IMR-90 (cell line): ENCODE measurements around the gene SSNA1. TPM values are rescaled to one million over a fixed set of nuclear protein-coding genes. Genes with fewer than 3 reads are reported as not detected.

Experiments
- ATAC-seq: fragments of 200-7000 bp; cut with Tn5 transposase; 2 replicates; pipeline ENCODE4 v1.9.1; 2020; ENCODE audit warnings: low read depth, mild to moderate bottlenecking, moderate library complexity
- BruUV-seq: library from RNA; stranded (reverse); fragments of 400-500 nt; replicated peaks from 2 replicates; lab custom pipeline; 2021; lab: Mats Ljungman, UMichigan
- CTCF ChIA-PET: fragments of 300-600 bp; formaldehyde crosslinking; extraction: SDS; loops from one replicate; lab custom pipeline; 2021; ENCODE audit warnings: antibody characterized with exemption; lab: Yijun Ruan, JAX
- POLR2A ChIA-PET: fragments of 300-600 bp; sonication (Branson Sonifier 250); formaldehyde crosslinking; loops from one replicate; lab custom pipeline; 2022; ENCODE audit warnings: antibody characterized with exemption; ENCODE audit not compliant: unreplicated experiment; lab: Charles Lee
- DNase-seq: peaks from one replicate; pipeline ENCODE4 v3.0.0; 2013
- H2AFZ ChIP-seq: replicated peaks from 2 replicates; pipeline ENCODE3; 2013; ENCODE audit warnings: low read length, mild to moderate bottlenecking; ENCODE audit not compliant: poor library complexity
- H2AK5ac ChIP-seq: 2 replicates; pipeline ENCODE4 v1.6.1; 2013; ENCODE audit warnings: low read depth, low read length, inconsistent platforms
- H2AK9ac ChIP-seq: replicated peaks from 2 replicates; pipeline ENCODE3; 2013; ENCODE audit warnings: mild to moderate bottlenecking, low read depth, low read length, moderate library complexity; ENCODE audit not compliant: poor library complexity
- H2BK120ac ChIP-seq: 2 replicates; pipeline ENCODE4 v1.6.1; 2013; ENCODE audit warnings: low read depth, low read length, inconsistent platforms
- H2BK15ac ChIP-seq: 3 replicates; pipeline ENCODE4 v1.6.1; 2013; ENCODE audit warnings: low read depth, low read length, inconsistent platforms
- H2BK20ac ChIP-seq: 2 replicates; pipeline ENCODE4 v1.6.1; 2013; ENCODE audit warnings: low read depth, mild to moderate bottlenecking, inconsistent platforms, low read length, moderate library complexity
- H2BK5ac ChIP-seq: 2 replicates; pipeline ENCODE4 v1.6.1; 2013; ENCODE audit warnings: mild to moderate bottlenecking, low read depth, low read length, inconsistent platforms; ENCODE audit not compliant: poor library complexity, severe bottlenecking
- H3K14ac ChIP-seq: replicated peaks from 2 replicates; pipeline ENCODE4 v1.6.1; 2013; ENCODE audit warnings: low read depth, low read length, inconsistent platforms
- H3K18ac ChIP-seq: 2 replicates; pipeline ENCODE4 v1.6.1; 2013; ENCODE audit warnings: low read depth, low read length, control low read depth
- H3K23ac ChIP-seq: 2 replicates; pipeline ENCODE4 v1.6.1; 2013; ENCODE audit warnings: low read depth, low read length, inconsistent platforms
- H3K27ac ChIP-seq: 2 replicates; pipeline ENCODE4 v1.5.1; 2013; ENCODE audit warnings: mild to moderate bottlenecking, control low read depth, low read length; ENCODE audit not compliant: insufficient read depth
- H3K27me3 ChIP-seq: 2 replicates; pipeline ENCODE4 v1.6.1; 2013; ENCODE audit warnings: low read length; ENCODE audit not compliant: control insufficient read depth, insufficient read depth
- H3K36me3 ChIP-seq: 2 replicates; pipeline ENCODE4 v1.6.1; 2013; ENCODE audit warnings: low read length, mixed read lengths; ENCODE audit not compliant: control insufficient read depth, insufficient read depth
- H3K4ac ChIP-seq: 2 replicates; pipeline ENCODE4 v1.6.1; 2013; ENCODE audit warnings: low read depth, low read length, inconsistent platforms
- H3K4me1 ChIP-seq: 2 replicates; pipeline ENCODE4 v1.6.1; 2013; ENCODE audit warnings: low read length, mixed read lengths; ENCODE audit not compliant: control insufficient read depth, insufficient read depth
- H3K4me2 ChIP-seq: 2 replicates; pipeline ENCODE4 v1.6.1; 2013; ENCODE audit warnings: low read depth, mild to moderate bottlenecking, control low read depth, low read length, moderate library complexity
- H3K4me3 ChIP-seq: 2 replicates; pipeline ENCODE4 v1.5.1; 2013; ENCODE audit warnings: low read depth, mild to moderate bottlenecking, control low read depth, low read length, moderate library complexity; ENCODE audit not compliant: insufficient read depth
- H3K56ac ChIP-seq: 2 replicates; pipeline ENCODE4 v1.6.1; 2013; ENCODE audit warnings: low read length, inconsistent platforms; ENCODE audit not compliant: insufficient read depth; ENCODE audit errors: extremely low read depth
- H3K79me1 ChIP-seq, 2 experiments: 2 replicates each; pipeline ENCODE4 v1.6.1; 2013; ENCODE audit warnings: low read length in 2 of 2, inconsistent platforms in 1 of 2, low read depth in 1 of 2
- H3K9ac ChIP-seq: 2 replicates; pipeline ENCODE4 v1.6.1; 2013; ENCODE audit warnings: low read depth, low read length, control low read depth
- H3K9me1 ChIP-seq: 2 replicates; pipeline ENCODE4 v1.6.1; 2013; ENCODE audit warnings: low read length, inconsistent platforms; ENCODE audit not compliant: insufficient read depth
- H3K9me3 ChIP-seq: 2 replicates; pipeline ENCODE4 v1.6.1; 2013; ENCODE audit warnings: low read length; ENCODE audit not compliant: control insufficient read depth, insufficient read depth
- H4K20me1 ChIP-seq: 2 replicates; pipeline ENCODE4 v1.6.1; 2013; ENCODE audit warnings: low read length, inconsistent platforms; ENCODE audit not compliant: insufficient read depth
- H4K5ac ChIP-seq: 2 replicates; pipeline ENCODE4 v1.6.1; 2013; ENCODE audit warnings: mild to moderate bottlenecking, low read depth, low read length, control low read depth
- H4K8ac ChIP-seq, 2 experiments: 2 replicates each; pipeline ENCODE4 v1.6.1; 2013; ENCODE audit warnings: low read depth in 2 of 2, low read length in 2 of 2, control low read depth in 1 of 2, inconsistent platforms in 1 of 2
- H4K91ac ChIP-seq: 2 replicates; pipeline ENCODE4 v1.6.1; 2013; ENCODE audit warnings: low read depth, low read length, inconsistent platforms; ENCODE audit not compliant: insufficient read depth
- BHLHE40 ChIP-seq: fragments of 150-350 bp; IDR thresholded peaks from 2 replicates; pipeline ENCODE4 v1.6.1; 2016; ENCODE audit warnings: mild to moderate bottlenecking, low read depth, low read length
- CEBPB ChIP-seq: IDR thresholded peaks from 2 replicates; pipeline ENCODE4 v1.6.1; 2012; ENCODE audit warnings: low read depth, low read length, improper control_type of control experiment
- FOS ChIP-seq: fragments of 150-350 bp; IDR thresholded peaks from 2 replicates; pipeline ENCODE4 v1.6.1; 2016; ENCODE audit warnings: low read depth, low read length
- NFE2L2 ChIP-seq: fragments of 150-350 bp; IDR thresholded peaks from 2 replicates; pipeline ENCODE4 v1.6.1; 2016; ENCODE audit warnings: low read depth, mild to moderate bottlenecking, low read length
- SMC3 ChIP-seq: fragments of 150-350 bp; IDR thresholded peaks from 2 replicates; pipeline ENCODE4 v1.6.1; 2016; ENCODE audit warnings: low read depth, mild to moderate bottlenecking, antibody characterized with exemption, low read length, moderate library complexity
- WGBS, 2 experiments: methylation state at CpG; one replicate each; pipeline versions ENCODE4 v1.1.5 to v1.1.7; 2013; ENCODE audit warnings: missing lambda C conversion rate in 2 of 2; ENCODE audit not compliant: insufficient read length in 1 of 2; ENCODE audit errors: extremely low coverage in 2 of 2; 5-methylcytosine and 5-hydroxymethylcytosine counted together
- dilution Hi-C: fragments of 300-500 bp; cut with HindIII; formaldehyde crosslinking; loops from one replicate; pipeline ENCODE4 v1.14.3; 2018; ENCODE audit warnings: low sequenced_read_pairs; ENCODE audit not compliant: unreplicated experiment
- in situ Hi-C: fragments of 300-500 bp; cut with MboI; formaldehyde crosslinking; loops from 3 replicates; pipeline ENCODE4 v1.14.3; 2019; ENCODE audit warnings: low sequenced_read_pairs, inconsistent platforms, mixed read lengths
- intact Hi-C: fragments of 100-400 bp; cut with micrococcal nuclease; formaldehyde crosslinking; loops from 2 replicates; pipeline ENCODE4 v1.10.0; 2022
- polyA plus RNA-seq, 3 experiments: library from polyadenylated mRNA; depleted of rRNA; stranded (reverse); fragments of >200 nt; gene quantifications; 2 replicates each; pipeline ENCODE4 v1.2.3, GENCODE V29; 2012; ENCODE audit warnings: low replicate concordance in 1 of 3
- total RNA-seq: library from RNA; depleted of rRNA; stranded (reverse); fragments of >200 nt; gene quantifications from 2 replicates; pipeline ENCODE4 v1.2.3, GENCODE V29; 2012

SSNA1 gene
- total and polyA plus RNA-seq, 2 of the 4 experiments (the other 2 are of a cell fraction): 55.7 to 86.7 TPM

DNA sequence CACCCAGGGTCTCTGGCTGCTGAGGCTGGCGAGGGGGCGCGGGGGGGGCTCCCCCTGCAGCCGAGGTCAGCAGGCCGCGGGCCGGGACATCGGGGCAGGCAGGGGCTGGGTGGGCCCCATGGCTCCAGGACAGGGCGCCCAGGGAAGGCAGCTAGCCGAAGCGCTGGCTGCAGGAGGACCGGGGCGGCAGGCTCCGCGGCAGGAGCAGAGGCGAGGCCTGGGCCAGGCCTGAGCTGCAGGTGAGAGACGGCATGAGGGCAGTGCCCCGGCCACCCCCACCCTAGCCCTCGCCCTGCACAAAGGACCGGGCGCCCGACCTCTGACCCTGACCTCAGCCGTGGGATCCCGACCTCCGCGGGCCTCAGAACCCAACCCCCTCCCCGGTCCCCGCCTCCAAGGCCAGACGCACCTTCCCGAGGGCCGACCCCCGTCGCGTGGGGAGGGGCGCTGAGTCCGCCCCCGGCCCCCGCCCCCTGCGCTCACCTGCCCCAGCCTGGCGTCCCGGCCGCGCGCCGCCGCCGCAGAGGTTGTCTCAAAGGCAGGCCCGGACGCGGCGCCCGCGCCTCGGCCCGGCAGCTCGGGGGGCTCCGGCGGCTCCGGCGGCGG lies 33.1 kb downstream of the SSNA1 start:
- ATAC-seq: no peak
- no peak overlapping the region for H3K14ac ChIP-seq
- no peak for DNase-seq
- 9% methylated on average over 18 of the region's 61 CpGs; no CpG with 5 or more reads in 1 of the 2 experiments for WGBS, 2 experiments
- H2AFZ ChIP-seq: peak overlapping the region; percentile 90
- H2BK5ac ChIP-seq: no peak overlapping the region
- no peak overlapping the region for H3K56ac ChIP-seq
- BruUV-seq: no TSS peak
- no peaks in the 10 kb centered on the region for H3K27me3 ChIP-seq
- no peak overlapping the region for H4K5ac ChIP-seq
- H3K79me1 ChIP-seq: peaks cover 0 to 4% of the 10 kb centered on the region in 2 experiments; a peak in 1 of 4 replicates
- no peak overlapping the region for H3K4ac ChIP-seq
- no peak overlapping the region for H2BK120ac ChIP-seq
- ChIA-PET POLR2A (interaction anchor here (1.1 kb wide), 1 partner anchor 19 kb away, joined by 3 read pairs; no protein-coding TSS in a partner anchor), CTCF (no interaction called here)
- no peaks in the 10 kb centered on the region for H3K9me3 ChIP-seq
- no peak overlapping the region for H2AK5ac ChIP-seq
- H3K27ac ChIP-seq: no peak overlapping the region
- no peak overlapping the region for H2BK20ac ChIP-seq
- H4K20me1 ChIP-seq: no peaks in the 10 kb centered on the region
- peak overlapping the region; percentile 78 for H2AK9ac ChIP-seq
- no peak overlapping the region for H3K23ac ChIP-seq
- H2BK15ac ChIP-seq: no peak overlapping the region
- no peak for TF ChIP-seq FOS
- no peak for TF ChIP-seq SMC3
- TF ChIP-seq CEBPB: no peak
- TF ChIP-seq NFE2L2: no peak
- TF ChIP-seq BHLHE40: no peak
- peak overlapping the region; percentile 25 for H3K4me3 ChIP-seq
- H3K4me2 ChIP-seq: peak overlapping the region; percentile 39; the same call in 1 of the 2 replicates
- in situ Hi-C loops: no loop called here
- peaks cover 4% of the 10 kb centered on the region for H3K36me3 ChIP-seq
- dilution Hi-C loops: no loop called here
- peaks cover 3% of the 10 kb centered on the region; the same call in 1 of the 2 replicates for H3K9me1 ChIP-seq
- H3K4me1 ChIP-seq: peaks cover 17% of the 10 kb centered on the region
- intact Hi-C loops: no loop called here
- H3K9ac ChIP-seq: no peak overlapping the region
- no peak overlapping the region for H3K18ac ChIP-seq
- no peak overlapping the region for H4K91ac ChIP-seq
- H4K8ac ChIP-seq: no peak overlapping the region
